Calu3 (cell line): ENCODE results near the gene SLC9A8. TPM values are rescaled to one million over a fixed set of nuclear protein-coding genes. Genes with fewer than 3 reads are reported as not detected.

Experiments used
- BruUV-seq: library from RNA; stranded (reverse); fragments of 400-500 nt; replicated peaks from 2 replicates; lab custom pipeline; 2021; lab: Mats Ljungman, UMichigan
- CTCF ChIA-PET: fragments of 300-600 bp; sonication (Branson Sonifier 250); formaldehyde crosslinking; loops from one replicate; lab custom pipeline; 2022; ENCODE audit warnings: antibody characterized with exemption; lab: Charles Lee
- DNase-seq: peaks from one replicate; pipeline ENCODE4 v3.0.0; 2022
- H3K27ac Mint-ChIP-seq: one replicate; pipeline ENCODE4 v1.8.0; 2022; ENCODE audit warnings: mixed read lengths; ENCODE audit not compliant: unreplicated experiment
- H3K27me3 Mint-ChIP-seq: one replicate; pipeline ENCODE4 v1.8.0; 2022; ENCODE audit warnings: mixed read lengths; ENCODE audit not compliant: unreplicated experiment
- H3K36me3 Mint-ChIP-seq: one replicate; pipeline ENCODE4 v1.8.0; 2022; ENCODE audit warnings: mild to moderate bottlenecking, moderate library complexity, mixed read lengths; ENCODE audit not compliant: insufficient read depth, unreplicated experiment
- H3K4me1 Mint-ChIP-seq: one replicate; pipeline ENCODE4 v1.8.0; 2022; ENCODE audit warnings: mild to moderate bottlenecking, low read depth, mixed read lengths; ENCODE audit not compliant: unreplicated experiment
- H3K4me3 Mint-ChIP-seq: one replicate; pipeline ENCODE4 v1.8.0; 2022; ENCODE audit warnings: mild to moderate bottlenecking, low read depth, moderate library complexity, mixed read lengths; ENCODE audit not compliant: unreplicated experiment
- H3K9me3 Mint-ChIP-seq: one replicate; pipeline ENCODE4 v1.8.0; 2022; ENCODE audit warnings: low read depth, mixed read lengths; ENCODE audit not compliant: unreplicated experiment
- CTCF ChIP-seq: fragments of 200-600 bp; IDR thresholded peaks from one replicate; pipeline ENCODE4 v1.8.0; 2022; ENCODE audit warnings: antibody characterized with exemption; ENCODE audit not compliant: unreplicated experiment
- intact Hi-C: fragments of 100-400 bp; cut with micrococcal nuclease; formaldehyde crosslinking; loops from one replicate; pipeline ENCODE4 v1.10.0; 2022; ENCODE audit not compliant: unreplicated experiment
- total RNA-seq: library from RNA; stranded (reverse); gene quantifications from 2 replicates; pipeline ENCODE4 v1.2.3, GENCODE V29; 2022

The SLC9A8 gene
- total RNA-seq, 1 experiment from 2014 or later = 30.0 TPM

DNA sequence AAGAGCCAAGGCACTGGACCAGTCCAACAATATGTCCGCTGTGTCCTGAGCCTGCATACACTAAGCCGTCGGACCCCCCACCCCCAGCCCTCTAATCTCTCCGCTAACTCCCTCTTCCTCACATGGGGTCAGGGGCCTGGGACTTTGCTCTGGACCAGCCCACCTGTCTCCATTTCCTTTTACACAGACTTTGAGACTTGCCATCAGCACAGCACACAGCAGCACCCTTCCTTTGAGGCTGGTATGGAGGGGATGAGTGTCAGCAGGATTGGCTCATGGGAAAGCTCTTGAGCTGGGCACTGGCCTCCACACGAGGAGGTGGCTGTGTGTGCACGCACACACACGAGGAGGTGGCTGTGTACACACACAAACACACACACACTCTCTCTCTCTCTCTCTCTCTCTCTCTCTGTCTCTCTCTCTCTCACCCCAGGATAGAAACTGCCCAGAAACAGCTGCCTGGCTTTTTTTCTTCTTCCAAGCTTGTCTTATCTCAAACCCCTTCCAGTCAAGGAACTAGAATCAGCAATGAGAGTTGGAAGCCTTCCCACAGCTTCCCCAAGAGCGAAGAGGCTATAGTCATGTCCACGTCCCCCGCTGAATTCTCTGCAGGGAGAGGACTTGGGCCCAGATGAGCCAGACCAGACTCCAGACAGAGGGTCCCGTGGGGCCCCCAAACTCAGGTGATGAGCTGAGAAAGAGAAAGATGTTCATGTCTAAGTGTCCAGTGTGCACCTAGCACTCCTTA lies 18.6 kb downstream of the SLC9A8 start:
- CTCF ChIA-PET = no interaction called here
- Mint-ChIP-seq H3K9me3 (peaks cover 2% of the 10 kb centered on the region), H3K4me1 (no peaks in the 10 kb centered on the region), H3K27me3 (no peaks in the 10 kb centered on the region), H3K36me3 (peaks cover 20% of the 10 kb centered on the region), H3K27ac (no peak overlapping the region), H3K4me3 (no peak overlapping the region)
- BruUV-seq = no TSS peak
- TF ChIP-seq CTCF = no peak
- intact Hi-C loops = no loop called here
- DNase-seq = no peak

- CTCF ChIA-PET = interaction anchor here (1.1 kb wide), 1 partner anchor 221 kb away, joined by 3 read pairs; no protein-coding TSS in a partner anchor
- Mint-ChIP-seq H3K4me1 (no peaks in the 10 kb centered on the region), H3K36me3 (peaks cover 21% of the 10 kb centered on the region), H3K27ac (no peak overlapping the region), H3K4me3 (no peak overlapping the region), H3K9me3 (peaks cover 2% of the 10 kb centered on the region), H3K27me3 (no peaks in the 10 kb centered on the region)
- TF ChIP-seq CTCF = no peak
- no TSS peak for BruUV-seq
- no peak for DNase-seq
- intact Hi-C loops = no loop called here
These were observed 19.4 kb downstream of the SLC9A8 start for GRCh38 chr20:49831770-49832631.

GRCh38 chr20:49832632-49833327 lies 20.2 kb downstream of the SLC9A8 start:
- peaks cover 2% of the 10 kb centered on the region for H3K9me3 Mint-ChIP-seq
- H3K27me3 Mint-ChIP-seq = no peaks in the 10 kb centered on the region
- intact Hi-C loops = no loop called here

More at GRCh38 chr20:49832632-49833327, 20.2 kb downstream of the SLC9A8 start:
- Mint-ChIP-seq H3K4me1 (no peaks in the 10 kb centered on the region), H3K36me3 (peaks cover 21% of the 10 kb centered on the region), H3K4me3 (no peak overlapping the region), H3K27ac (no peak overlapping the region)
- BruUV-seq = no TSS peak
- TF ChIP-seq CTCF = no peak
- no peak for DNase-seq
- CTCF ChIA-PET = interaction anchor here (0.6 to 1.1 kb wide), 2 partner anchors 144 to 222 kb away, joined by 3 read pairs; no protein-coding TSS in a partner anchor
